GM12801 (cell line): ENCODE results near the gene CFAP100.

ENCODE experiments used
- TF ChIP-seq, protein P1 (sequence below): IDR thresholded peaks from one replicate; pipeline ENCODE4 v1.5.1; 2011; ENCODE audit warnings: control low read depth; ENCODE audit not compliant: insufficient read length; ENCODE audit errors: extremely low read depth

Gene CFAP100

DNA sequence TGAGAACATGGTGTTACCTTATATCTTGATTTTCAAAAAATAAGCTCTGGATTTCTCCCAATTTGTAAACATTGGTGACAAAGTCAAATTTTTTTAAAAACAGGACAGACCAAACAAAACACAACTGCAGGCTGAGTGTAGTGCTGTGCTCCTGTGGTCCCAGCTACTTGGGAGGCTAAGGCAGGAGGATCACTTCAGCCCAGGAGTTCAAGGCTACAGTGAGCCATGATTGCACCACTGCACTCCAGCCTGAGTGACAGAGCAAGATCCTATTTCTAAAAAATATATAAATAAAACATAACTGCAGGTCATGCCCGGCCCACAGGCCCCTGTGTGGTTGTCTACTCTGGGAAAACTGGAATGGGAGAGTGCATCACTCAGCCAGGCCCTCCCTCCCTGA is 84.9 kb downstream of the CFAP100 start:
- TF ChIP-seq, protein P1, sequence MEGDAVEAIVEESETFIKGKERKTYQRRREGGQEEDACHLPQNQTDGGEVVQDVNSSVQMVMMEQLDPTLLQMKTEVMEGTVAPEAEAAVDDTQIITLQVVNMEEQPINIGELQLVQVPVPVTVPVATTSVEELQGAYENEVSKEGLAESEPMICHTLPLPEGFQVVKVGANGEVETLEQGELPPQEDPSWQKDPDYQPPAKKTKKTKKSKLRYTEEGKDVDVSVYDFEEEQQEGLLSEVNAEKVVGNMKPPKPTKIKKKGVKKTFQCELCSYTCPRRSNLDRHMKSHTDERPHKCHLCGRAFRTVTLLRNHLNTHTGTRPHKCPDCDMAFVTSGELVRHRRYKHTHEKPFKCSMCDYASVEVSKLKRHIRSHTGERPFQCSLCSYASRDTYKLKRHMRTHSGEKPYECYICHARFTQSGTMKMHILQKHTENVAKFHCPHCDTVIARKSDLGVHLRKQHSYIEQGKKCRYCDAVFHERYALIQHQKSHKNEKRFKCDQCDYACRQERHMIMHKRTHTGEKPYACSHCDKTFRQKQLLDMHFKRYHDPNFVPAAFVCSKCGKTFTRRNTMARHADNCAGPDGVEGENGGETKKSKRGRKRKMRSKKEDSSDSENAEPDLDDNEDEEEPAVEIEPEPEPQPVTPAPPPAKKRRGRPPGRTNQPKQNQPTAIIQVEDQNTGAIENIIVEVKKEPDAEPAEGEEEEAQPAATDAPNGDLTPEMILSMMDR = no peak

DNA sequence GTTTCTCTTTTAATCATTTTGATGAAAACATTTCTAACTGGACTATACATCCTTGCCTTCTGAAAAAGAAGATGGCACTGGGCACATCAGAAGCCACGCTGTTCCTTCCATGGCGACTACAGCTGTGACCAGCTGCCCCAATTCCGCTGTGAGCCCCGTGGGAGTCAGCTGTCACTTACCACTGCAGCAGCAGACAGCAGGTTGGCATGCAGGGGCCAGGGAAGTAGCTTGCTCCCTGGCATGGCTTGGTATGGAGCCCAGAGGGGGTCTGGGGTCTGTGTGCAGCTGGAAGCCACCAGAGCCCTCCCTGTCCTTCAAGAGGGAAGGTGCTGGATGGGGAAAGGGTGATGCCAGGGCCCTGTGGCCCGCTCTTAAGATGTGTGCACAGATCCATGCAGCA is 85.5 kb downstream of the CFAP100 start:
- TF ChIP-seq, protein P1 = no peak

DNA sequence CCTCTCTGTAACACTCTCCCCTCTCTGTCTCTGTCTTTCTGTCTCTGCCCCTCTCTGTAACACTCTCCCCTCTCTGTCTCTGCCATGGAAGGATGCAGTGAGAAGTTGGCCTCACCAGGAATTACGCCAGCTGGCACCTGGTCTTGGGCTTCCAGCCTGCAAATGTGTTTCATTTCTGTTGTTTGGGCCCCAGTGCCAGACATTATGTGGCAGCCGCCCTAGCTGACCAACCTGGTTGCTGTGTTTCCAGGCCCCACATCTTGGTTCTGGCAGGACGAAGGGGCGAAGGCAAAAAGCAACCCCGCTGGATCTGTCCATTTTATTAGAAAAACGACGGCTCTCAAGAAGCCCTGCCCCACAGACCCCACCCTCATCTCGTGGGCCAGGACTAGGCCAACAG is 86.2 kb downstream of the CFAP100 start:
- TF ChIP-seq, protein P1 = no peak

DNA sequence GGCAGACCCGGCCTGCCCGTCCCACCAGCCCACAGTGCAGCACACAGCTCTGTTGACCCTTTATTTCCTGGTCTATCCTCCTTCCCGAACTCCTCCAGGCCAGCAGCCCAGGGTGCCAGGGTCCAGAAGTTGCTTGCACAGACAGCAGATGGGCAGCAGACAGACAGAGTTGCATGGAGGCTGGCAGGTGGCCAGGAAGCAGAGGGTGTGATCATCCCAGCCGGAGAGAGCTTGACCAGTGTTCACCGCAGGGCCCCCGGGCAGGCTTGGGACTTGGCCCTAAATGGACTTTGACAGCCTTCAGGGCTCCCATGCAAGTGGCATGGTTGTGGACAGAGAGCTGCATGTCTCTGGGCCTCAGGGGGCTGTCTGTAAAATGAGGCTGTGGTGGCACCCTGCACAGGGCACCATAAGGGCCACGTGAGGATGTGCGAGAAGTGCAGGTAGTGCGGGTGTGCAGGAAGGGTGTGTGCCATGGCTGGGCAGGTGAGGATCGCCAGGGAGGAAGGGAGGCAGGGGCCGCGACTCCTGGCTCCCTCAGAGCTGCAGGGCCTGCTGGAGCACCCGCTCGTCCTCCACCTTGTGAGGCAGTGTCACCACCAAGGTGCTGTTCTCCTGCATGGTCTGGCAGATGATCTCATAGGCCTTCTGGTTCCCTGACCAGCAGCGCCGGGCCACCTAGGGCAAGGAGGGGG is 87.2 kb downstream of the CFAP100 start:
- TF ChIP-seq, protein P1 = no peak

DNA sequence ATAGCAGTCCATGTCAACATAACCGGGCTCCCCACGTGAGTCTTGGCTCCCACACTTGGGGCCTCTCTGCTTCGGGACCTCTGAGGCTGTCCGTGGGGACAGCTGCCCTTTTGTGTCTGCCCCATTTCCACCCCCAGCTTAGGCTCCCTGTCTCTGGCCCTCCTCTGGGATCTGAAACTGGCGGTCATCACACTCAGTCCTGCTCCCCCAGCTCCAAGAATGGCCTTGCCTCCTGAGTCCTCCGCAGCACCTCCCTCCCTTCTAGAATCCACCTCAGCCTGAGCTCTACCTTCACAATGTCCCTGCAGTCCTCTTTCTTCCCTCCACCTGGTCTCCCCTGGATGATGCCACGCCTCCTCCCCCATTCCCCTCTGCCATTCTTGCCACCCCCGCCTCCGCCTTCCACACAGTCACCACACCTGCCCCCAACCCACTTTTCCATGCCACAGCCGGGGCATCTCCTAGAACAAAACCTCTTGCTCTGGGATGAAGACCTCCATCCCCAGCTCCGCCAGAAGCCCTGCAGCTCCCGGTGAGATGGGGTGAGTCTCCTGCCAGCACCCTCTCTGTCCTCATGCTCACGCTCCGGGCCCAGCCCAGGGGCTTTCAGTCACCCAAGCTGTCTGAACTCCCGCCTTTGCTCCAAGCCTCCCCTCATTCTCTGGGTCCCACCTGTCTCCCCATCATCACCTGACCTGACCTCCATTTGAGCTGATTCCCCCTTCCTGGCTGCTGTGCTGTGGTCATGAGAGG is 88.0 kb downstream of the CFAP100 start:
- TF ChIP-seq, protein P1 = no peak

DNA sequence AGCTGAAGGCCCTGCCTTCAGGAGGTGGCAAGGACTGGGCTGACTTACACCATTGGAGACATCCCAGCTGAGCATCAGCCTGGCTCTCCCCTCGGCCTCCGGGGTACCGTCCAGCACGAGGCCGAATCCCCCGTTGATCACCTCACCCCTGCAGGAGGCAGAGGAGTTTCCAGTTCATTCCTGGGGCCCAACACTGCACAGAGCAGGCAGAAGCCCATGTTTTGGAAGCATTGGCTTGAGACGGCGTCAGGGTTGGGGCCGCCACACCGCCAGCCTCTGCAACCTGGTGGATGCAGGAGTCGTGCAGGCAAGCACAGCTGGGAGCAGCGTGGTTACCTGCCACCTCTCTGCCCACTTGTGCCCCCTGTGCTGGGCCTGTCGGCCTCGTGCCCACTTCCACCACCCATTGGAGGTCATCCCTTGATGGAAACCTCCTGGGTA is 88.6 kb downstream of the CFAP100 start:
- TF ChIP-seq, protein P1 = no peak

DNA sequence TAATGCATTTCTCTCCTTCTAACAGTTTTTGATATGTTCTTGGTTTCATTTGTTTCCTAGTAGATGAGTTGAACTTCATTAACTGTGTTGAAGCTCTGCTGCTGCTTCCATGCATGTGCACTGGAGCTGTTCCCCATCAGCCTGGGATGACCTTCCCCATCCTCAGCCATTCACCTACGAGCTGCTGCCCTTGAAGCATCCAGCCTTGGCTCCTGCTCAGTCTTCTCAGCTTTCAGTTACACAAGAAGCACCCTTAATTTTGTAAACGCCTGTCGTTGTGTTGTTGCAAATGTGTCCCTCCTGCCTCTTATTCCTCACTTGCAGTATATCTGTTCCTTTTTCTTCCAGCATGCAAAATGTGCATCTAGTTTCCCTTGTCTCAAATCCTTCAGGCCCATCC is 89.4 kb downstream of the CFAP100 start:
- TF ChIP-seq, protein P1 = no peak
